ENCODE measurements around the gene OR9A4. TPM values are rescaled to one million over a fixed set of nuclear protein-coding genes. Genes with fewer than 3 reads are reported as not detected.

OR9A4 gene
- total and polyA plus RNA-seq, 3 donors from 2014 or later = 0.25 TPM; not detected in 2

DNA sequence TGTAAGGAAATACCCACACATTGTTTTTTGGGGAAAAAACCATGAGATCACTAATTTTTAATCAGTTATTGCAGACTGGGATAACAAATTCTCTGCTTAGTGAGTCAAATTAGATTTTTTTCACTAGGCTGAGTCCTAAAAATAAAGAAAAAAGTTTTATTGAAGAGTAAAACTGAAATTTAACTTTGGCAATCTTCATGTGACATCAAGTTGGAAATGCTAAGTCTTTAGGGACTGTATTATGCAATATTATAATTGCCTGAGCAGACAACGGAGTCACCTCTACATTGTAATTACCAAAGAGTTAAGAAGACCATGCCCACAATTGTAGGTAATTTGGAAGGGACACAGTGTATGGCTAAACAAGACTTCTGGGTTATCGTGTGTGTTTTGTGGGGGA is 32.8 kb downstream of the OR9A4 start:
- DNase-seq = no peak
- no peaks in the 10 kb centered on the region for H3K4me1 ChIP-seq
- TF ChIP-seq, protein P1, sequence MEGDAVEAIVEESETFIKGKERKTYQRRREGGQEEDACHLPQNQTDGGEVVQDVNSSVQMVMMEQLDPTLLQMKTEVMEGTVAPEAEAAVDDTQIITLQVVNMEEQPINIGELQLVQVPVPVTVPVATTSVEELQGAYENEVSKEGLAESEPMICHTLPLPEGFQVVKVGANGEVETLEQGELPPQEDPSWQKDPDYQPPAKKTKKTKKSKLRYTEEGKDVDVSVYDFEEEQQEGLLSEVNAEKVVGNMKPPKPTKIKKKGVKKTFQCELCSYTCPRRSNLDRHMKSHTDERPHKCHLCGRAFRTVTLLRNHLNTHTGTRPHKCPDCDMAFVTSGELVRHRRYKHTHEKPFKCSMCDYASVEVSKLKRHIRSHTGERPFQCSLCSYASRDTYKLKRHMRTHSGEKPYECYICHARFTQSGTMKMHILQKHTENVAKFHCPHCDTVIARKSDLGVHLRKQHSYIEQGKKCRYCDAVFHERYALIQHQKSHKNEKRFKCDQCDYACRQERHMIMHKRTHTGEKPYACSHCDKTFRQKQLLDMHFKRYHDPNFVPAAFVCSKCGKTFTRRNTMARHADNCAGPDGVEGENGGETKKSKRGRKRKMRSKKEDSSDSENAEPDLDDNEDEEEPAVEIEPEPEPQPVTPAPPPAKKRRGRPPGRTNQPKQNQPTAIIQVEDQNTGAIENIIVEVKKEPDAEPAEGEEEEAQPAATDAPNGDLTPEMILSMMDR (IDR thresholded peaks at IDR 0.05) = no peak
- TF ChIP-seq POLR2A (IDR thresholded peaks at IDR 0.05) = no peak
- 88 to 93% methylated on average over 2 of the region's 2 CpGs for WGBS, 2 donors
- H3K27me3 ChIP-seq = no peaks in the 10 kb centered on the region
- no peak overlapping the region for H3K4me3 ChIP-seq
- H3K36me3 ChIP-seq (ENCODE audit: low read depth, missing control alignments) = no peaks in the 10 kb centered on the region
- intact Hi-C loops (cut with DNase I; ENCODE audit: low total_unique reads) = no loop called here
- no peak overlapping the region for H3K27ac ChIP-seq
- no peaks in the 10 kb centered on the region for H3K9me3 ChIP-seq

DNA sequence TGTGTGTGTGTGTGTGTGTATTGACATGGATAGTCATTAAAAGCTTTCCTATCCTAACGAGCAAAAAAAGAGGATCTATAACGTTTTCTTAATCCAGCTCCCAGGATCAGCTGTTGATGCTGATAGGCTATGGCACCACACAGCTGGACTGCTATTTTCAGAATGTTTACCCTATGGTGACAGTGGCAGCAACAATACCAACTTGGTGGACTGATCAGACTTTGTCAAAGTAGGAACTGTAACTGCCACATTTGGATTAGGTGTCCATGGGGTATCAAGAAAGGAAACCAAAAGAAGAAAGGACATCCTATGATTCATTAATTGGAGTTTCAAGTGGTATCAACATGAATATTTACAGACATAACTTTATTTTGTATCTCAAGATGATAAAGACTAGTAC is 33.3 kb downstream of the OR9A4 start:
- H3K9me3 ChIP-seq = no peaks in the 10 kb centered on the region
- no peaks in the 10 kb centered on the region for H3K36me3 ChIP-seq (ENCODE audit: low read depth, missing control alignments)
- intact Hi-C loops (cut with DNase I; ENCODE audit: low total_unique reads) = no loop called here
- no peaks in the 10 kb centered on the region for H3K4me1 ChIP-seq
- TF ChIP-seq, protein P1 (IDR thresholded peaks at IDR 0.05) = no peak
- 47 to 57% methylated on average over 2 of the region's 2 CpGs for WGBS, 2 donors
- H3K4me3 ChIP-seq = no peak overlapping the region
- H3K27ac ChIP-seq = no peak overlapping the region
- H3K27me3 ChIP-seq = no peaks in the 10 kb centered on the region
- no peak for DNase-seq

DNA sequence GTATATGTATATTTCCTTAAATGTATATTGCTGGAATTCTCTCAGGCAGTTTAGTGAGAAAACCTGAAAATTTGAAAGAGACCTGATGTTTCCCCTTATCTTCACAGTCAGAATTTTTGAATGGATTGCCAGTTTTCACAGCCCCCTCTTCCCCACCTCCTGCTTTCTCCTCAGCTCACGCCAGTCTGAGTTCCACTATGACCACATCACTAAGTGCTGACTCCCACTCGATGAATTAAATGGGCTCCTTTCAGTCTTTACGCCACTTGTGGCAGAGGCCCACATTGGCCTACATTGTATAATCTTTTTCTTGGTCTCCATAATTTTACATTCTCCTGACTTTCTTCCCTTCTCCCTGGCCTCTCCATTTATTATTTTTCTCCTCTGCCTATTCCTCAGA is 33.7 kb downstream of the OR9A4 start:
- Histone ChIP-seq H3K27ac (no peak overlapping the region), H3K9me3 (no peaks in the 10 kb centered on the region), H3K4me3 (no peak overlapping the region), H3K36me3 (ENCODE audit: low read depth, missing control alignments) (no peaks in the 10 kb centered on the region), H3K27me3 (no peaks in the 10 kb centered on the region), H3K4me1 (no peaks in the 10 kb centered on the region)
- intact Hi-C loops (cut with DNase I; ENCODE audit: low total_unique reads) = no loop called here
- TF ChIP-seq POLR2A (IDR thresholded peaks at IDR 0.05) = no peak
- TF ChIP-seq, protein P1 (IDR thresholded peaks at IDR 0.05) = no peak
- WGBS, 2 donors = 80 to 83% methylated on average over 3 of the region's 3 CpGs
- DNase-seq = no peak

DNA sequence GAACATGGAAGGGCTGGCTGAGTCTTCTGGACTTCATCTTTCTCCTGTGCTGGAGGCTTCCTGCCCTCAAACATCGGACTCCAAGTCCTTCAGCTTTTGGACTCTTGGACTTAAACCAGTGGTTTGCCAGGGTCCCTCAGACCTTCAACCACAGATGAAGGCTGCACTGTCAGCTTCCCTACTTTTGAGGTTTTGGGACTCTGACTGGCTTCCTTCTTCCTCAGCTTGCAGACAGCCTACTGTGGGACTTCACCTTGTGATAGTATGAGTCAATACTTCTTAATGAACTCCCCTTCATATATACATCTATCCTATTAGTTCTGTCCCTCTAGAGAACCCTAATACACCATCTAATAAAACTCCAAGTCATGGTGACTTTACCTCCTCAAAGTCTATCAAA is 34.6 kb downstream of the OR9A4 start:
- Histone ChIP-seq H3K36me3 (ENCODE audit: low read depth, missing control alignments) (no peaks in the 10 kb centered on the region), H3K4me3 (no peak overlapping the region), H3K27ac (no peak overlapping the region), H3K27me3 (no peaks in the 10 kb centered on the region), H3K4me1 (no peaks in the 10 kb centered on the region), H3K9me3 (no peaks in the 10 kb centered on the region)
- no peak for DNase-seq
- 88 to 100% methylated on average over 1 of the region's 1 CpG for WGBS, 2 donors
- intact Hi-C loops (cut with DNase I; ENCODE audit: low total_unique reads) = no loop called here
- TF ChIP-seq, protein P1 (IDR thresholded peaks at IDR 0.05) = no peak
- no peak for TF ChIP-seq POLR2A (IDR thresholded peaks at IDR 0.05)

DNA sequence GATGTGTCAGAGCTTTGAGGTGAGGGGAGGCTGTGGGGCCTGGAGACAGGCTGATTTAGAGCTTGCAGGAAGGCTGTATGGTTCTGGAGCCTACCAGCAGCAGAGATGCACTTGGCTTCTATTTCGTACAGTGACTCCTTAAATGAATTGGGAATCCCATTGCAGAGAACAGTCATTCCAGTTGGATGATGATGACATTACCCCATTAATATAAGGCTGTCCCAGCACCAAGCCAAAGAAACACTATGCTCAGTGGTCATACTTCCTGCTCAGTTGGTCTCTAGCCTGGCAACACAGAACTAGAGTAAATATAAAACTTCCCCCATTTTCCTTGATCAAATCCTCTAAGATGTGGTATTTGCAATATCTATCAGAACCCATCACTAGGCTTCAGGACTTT is 36.3 kb downstream of the OR9A4 start:
- intact Hi-C loops (cut with DNase I; ENCODE audit: low total_unique reads) = no loop called here
- no peak overlapping the region for H3K4me3 ChIP-seq
- H3K36me3 ChIP-seq (ENCODE audit: low read depth, missing control alignments) = no peaks in the 10 kb centered on the region
- TF ChIP-seq POLR2A (IDR thresholded peaks at IDR 0.05) = no peak
- TF ChIP-seq, protein P1 (IDR thresholded peaks at IDR 0.05) = no peak
- H3K9me3 ChIP-seq = no peaks in the 10 kb centered on the region
- 81 to 86% methylated on average over 1 of the region's 1 CpG for WGBS, 2 donors
- DNase-seq = no peak
- H3K27ac ChIP-seq = no peak overlapping the region
- no peaks in the 10 kb centered on the region for H3K27me3 ChIP-seq
- H3K4me1 ChIP-seq = no peaks in the 10 kb centered on the region
